ENCODE data around the gene TNS3.
A peak's percentile ranks its signal among the peaks of the same experiment; 100 is the strongest.

The TNS3 gene

GRCh38 chr7:47328392-47329319 lies 253.3 kb downstream of the TNS3 start:
- peak; percentile 59 for DNase-seq (ENCODE audit: low read depth)
- TF ChIP-seq MYC (IDR thresholded peaks at IDR 0.05; ENCODE audit: low read depth, low read length), result no peak
- TF ChIP-seq POLR2A (IDR thresholded peaks at IDR 0.05; ENCODE audit: extremely low read depth, insufficient read length), result no peak
- no peak for TF ChIP-seq CTCF (IDR thresholded peaks at IDR 0.05; ENCODE audit: low read depth, low read length)
- TF ChIP-seq MAX (IDR thresholded peaks at IDR 0.05; ENCODE audit: low read depth, low read length), result no peak
- no peak overlapping the region for H3K4me3 ChIP-seq (ENCODE audit: low read depth, low read length)

- H3K4me3 ChIP-seq (ENCODE audit: low read depth, low read length), result no peak overlapping the region
- DNase-seq (ENCODE audit: low read depth), result no peak
- no peak for TF ChIP-seq POLR2A (IDR thresholded peaks at IDR 0.05; ENCODE audit: extremely low read depth, insufficient read length)
Observed at GRCh38 chr7:47327698-47328391, 254.1 kb downstream of the TNS3 start.

- no peak for DNase-seq (ENCODE audit: low read depth)
- no peak overlapping the region for H3K4me3 ChIP-seq (ENCODE audit: low read depth, low read length)
- TF ChIP-seq MAX (IDR thresholded peaks at IDR 0.05; ENCODE audit: low read depth, low read length), result no peak
- no peak for TF ChIP-seq MYC (IDR thresholded peaks at IDR 0.05; ENCODE audit: low read depth, low read length)
- TF ChIP-seq CTCF (IDR thresholded peaks at IDR 0.05; ENCODE audit: low read depth, low read length), result no peak
- no peak for TF ChIP-seq POLR2A (IDR thresholded peaks at IDR 0.05; ENCODE audit: extremely low read depth, insufficient read length)
Observed at GRCh38 chr7:47327346-47327697, 254.6 kb downstream of the TNS3 start.

GRCh38 chr7:47326808-47327207 lies 255.1 kb downstream of the TNS3 start:
- TF ChIP-seq MYC (IDR thresholded peaks at IDR 0.05; ENCODE audit: low read depth, low read length) (no peak), CTCF (IDR thresholded peaks at IDR 0.05; ENCODE audit: low read depth, low read length) (no peak), POLR2A (IDR thresholded peaks at IDR 0.05; ENCODE audit: extremely low read depth, insufficient read length) (no peak), MAX (IDR thresholded peaks at IDR 0.05; ENCODE audit: low read depth, low read length) (no peak)
- H3K4me3 ChIP-seq (ENCODE audit: low read depth, low read length), result no peak overlapping the region
- no peak for DNase-seq (ENCODE audit: low read depth)

- no peak for TF ChIP-seq POLR2A (IDR thresholded peaks at IDR 0.05; ENCODE audit: extremely low read depth, insufficient read length)
- no peak overlapping the region for H3K4me3 ChIP-seq (ENCODE audit: low read depth, low read length)
- DNase-seq (ENCODE audit: low read depth), result no peak
Observed at GRCh38 chr7:47326220-47326619, 255.7 kb downstream of the TNS3 start.

- DNase-seq (ENCODE audit: low read depth), result no peak
- no peak overlapping the region for H3K4me3 ChIP-seq (ENCODE audit: low read depth, low read length)
- TF ChIP-seq MAX (IDR thresholded peaks at IDR 0.05; ENCODE audit: low read depth, low read length) (no peak), POLR2A (IDR thresholded peaks at IDR 0.05; ENCODE audit: extremely low read depth, insufficient read length) (no peak), MYC (IDR thresholded peaks at IDR 0.05; ENCODE audit: low read depth, low read length) (no peak), CTCF (IDR thresholded peaks at IDR 0.05; ENCODE audit: low read depth, low read length) (no peak)
Observed at GRCh38 chr7:47325337-47325736, 256.6 kb downstream of the TNS3 start.
